Activated CD8-positive, alpha-beta T cell treated with anti-CD3 and anti-CD28 coated beads, Interleukin-2, amount 10 ng/mL, durations not matched to agents 7 days and 5 days (primary cell): ENCODE data around the gene MSL1. TPM values are rescaled to one million over a fixed set of nuclear protein-coding genes. Genes with fewer than 3 reads are reported as not detected.

Experiments used
- ATAC-seq: fragments of 150-1000 bp; cut with Tn5 transposase; one replicate; pipeline ENCODE4 v1.10.0; 2021; ENCODE audit warnings: moderate library complexity
- CTCF ChIA-PET: fragments of 350-600 bp; sonication (Branson Sonifier 250); formaldehyde crosslinking; loops from one replicate; lab custom pipeline; 2021; ENCODE audit warnings: antibody characterized with exemption; lab: Charles Lee
- POLR2A ChIA-PET: fragments of 350-600 bp; sonication (Branson Sonifier 250); formaldehyde crosslinking; loops from one replicate; lab custom pipeline; 2021; ENCODE audit warnings: antibody characterized with exemption; lab: Charles Lee
- DNase-seq: peaks from one replicate; pipeline ENCODE4 v3.0.0-alpha.2; 2020
- H3K27ac Mint-ChIP-seq: one replicate; pipeline ENCODE4 v1.8.0; 2021; ENCODE audit warnings: mild to moderate bottlenecking, mixed read lengths
- H3K27me3 Mint-ChIP-seq: one replicate; pipeline ENCODE4 v1.8.0; 2021; ENCODE audit warnings: low read depth, mixed read lengths
- H3K36me3 Mint-ChIP-seq: one replicate; pipeline ENCODE4 v1.8.0; 2021; ENCODE audit warnings: low read depth, mixed read lengths
- H3K4me1 Mint-ChIP-seq: one replicate; pipeline ENCODE4 v1.8.0; 2021; ENCODE audit warnings: low read depth, mixed read lengths
- H3K4me3 Mint-ChIP-seq: one replicate; pipeline ENCODE4 v1.8.0; 2021; ENCODE audit warnings: mild to moderate bottlenecking, mixed read lengths
- H3K9me3 Mint-ChIP-seq: one replicate; pipeline ENCODE4 v1.8.0; 2022; ENCODE audit warnings: mixed read lengths; ENCODE audit not compliant: insufficient read depth
- total RNA-seq, 2 experiments: library from RNA; stranded (reverse); gene quantifications; one replicate each; pipeline ENCODE4 v1.2.3, GENCODE V29; 2021

The MSL1 gene
- total RNA-seq, 2 experiments from 2014 or later, result 80.5 to 83.2 TPM

GRCh38 chr17:40122136-40122998, 596 bp downstream of the MSL1 start:
- POLR2A ChIA-PET, result interaction anchor here (0.6 to 5.5 kb wide), 10 partner anchors 10 to 1394 kb away, joined by 3 to 63 read pairs (median 4); partner anchors contain the start of genes CASC3 and MED24
- ATAC-seq, result peak; percentile 50
- peak; percentile 46 for DNase-seq

GRCh38 chr17:40122999-40123810, 1.4 kb downstream of the MSL1 start:
- Mint-ChIP-seq H3K27me3 (no peaks in the 10 kb centered on the region), H3K4me3 (peak overlapping the region; percentile 84), H3K36me3 (peaks cover 33% of the 10 kb centered on the region), H3K9me3 (no peaks in the 10 kb centered on the region), H3K27ac (peak overlapping the region; percentile 75), H3K4me1 (peaks cover 31% of the 10 kb centered on the region)
- DNase-seq, result peak; percentile 68
- CTCF ChIA-PET, result interaction anchor here (0.7 to 7.9 kb wide), 14 partner anchors 9 to 143 kb away, joined by 3 to 124 read pairs (median 6); partner anchors contain the start of genes PSMD3 and WIPF2
- POLR2A ChIA-PET, result interaction anchor here (0.6 to 5.5 kb wide), 14 partner anchors 8 to 1395 kb away, joined by 3 to 63 read pairs (median 4); partner anchors contain the start of genes CASC3 and MED24
- peak; percentile 18 for ATAC-seq

More at GRCh38 chr17:40122136-40122998, 596 bp downstream of the MSL1 start:
- no peaks in the 10 kb centered on the region for H3K9me3 Mint-ChIP-seq
- no peaks in the 10 kb centered on the region for H3K27me3 Mint-ChIP-seq
- peaks cover 34% of the 10 kb centered on the region for H3K4me1 Mint-ChIP-seq
- H3K27ac Mint-ChIP-seq, result peak overlapping the region; percentile 65
- CTCF ChIA-PET, result interaction anchor here (0.7 to 7.9 kb wide), 9 partner anchors 9 to 109 kb away, joined by 3 to 124 read pairs (median 6); no protein-coding TSS in a partner anchor
- peak overlapping the region; percentile 84 for H3K4me3 Mint-ChIP-seq
- peaks cover 27% of the 10 kb centered on the region for H3K36me3 Mint-ChIP-seq

GRCh38 chr17:40123811-40124114, 2.0 kb downstream of the MSL1 start:
- Mint-ChIP-seq H3K9me3 (no peaks in the 10 kb centered on the region), H3K4me1 (peaks cover 28% of the 10 kb centered on the region), H3K27me3 (no peaks in the 10 kb centered on the region), H3K36me3 (peaks cover 33% of the 10 kb centered on the region), H3K4me3 (peak overlapping the region; percentile 84), H3K27ac (peak overlapping the region; percentile 75)
- CTCF ChIA-PET, result interaction anchor here (0.7 to 7.9 kb wide), 14 partner anchors 8 to 143 kb away, joined by 3 to 124 read pairs (median 5); partner anchors contain the start of genes PSMD3 and WIPF2
- ATAC-seq (no peak), DNase-seq (no peak)
- POLR2A ChIA-PET, result interaction anchor here (0.7 to 5.5 kb wide), 10 partner anchors 8 to 69 kb away, joined by 3 to 63 read pairs (median 4); partner anchors contain the start of genes CASC3 and MED24

GRCh38 chr17:40124279-40125141, 2.7 kb downstream of the MSL1 start:
- Mint-ChIP-seq H3K27me3 (no peaks in the 10 kb centered on the region), H3K36me3 (peaks cover 40% of the 10 kb centered on the region), H3K9me3 (no peaks in the 10 kb centered on the region), H3K4me3 (peak overlapping the region; percentile 84), H3K27ac (peak overlapping the region; percentile 23), H3K4me1 (peaks cover 29% of the 10 kb centered on the region)
- POLR2A ChIA-PET, result interaction anchor here (0.8 to 5.5 kb wide), 7 partner anchors 8 to 70 kb away, joined by 3 to 63 read pairs (median 4); partner anchors contain the start of genes CASC3 and MED24
- ATAC-seq, result no peak
- CTCF ChIA-PET, result interaction anchor here (0.7 to 7.9 kb wide), 14 partner anchors 8 to 179 kb away, joined by 3 to 124 read pairs (median 4); partner anchors contain the start of gene PSMD3
- no peak for DNase-seq

GRCh38 chr17:40129498-40129897, 7.7 kb downstream of the MSL1 start:
- H3K4me3 Mint-ChIP-seq, result no peak overlapping the region
- peaks cover 11% of the 10 kb centered on the region for H3K4me1 Mint-ChIP-seq
- no peaks in the 10 kb centered on the region for H3K9me3 Mint-ChIP-seq
- H3K27me3 Mint-ChIP-seq, result no peaks in the 10 kb centered on the region
- peaks cover 77% of the 10 kb centered on the region for H3K36me3 Mint-ChIP-seq
- ATAC-seq (no peak), DNase-seq (no peak)
- CTCF ChIA-PET, result interaction anchor here (1.3 to 7.9 kb wide), 4 partner anchors 16 to 102 kb away, joined by 3 to 124 read pairs (median 6); no protein-coding TSS in a partner anchor
- peak overlapping the region; percentile 35 for H3K27ac Mint-ChIP-seq
- POLR2A ChIA-PET, result interaction anchor here (0.7 kb wide), 1 partner anchor 8 kb away, joined by 3 read pairs; no protein-coding TSS in a partner anchor

- POLR2A ChIA-PET, result no interaction called here
- no peak overlapping the region for H3K27ac Mint-ChIP-seq
- H3K27me3 Mint-ChIP-seq, result no peaks in the 10 kb centered on the region
- DNase-seq (no peak), ATAC-seq (no peak)
- H3K36me3 Mint-ChIP-seq, result peaks cover 81% of the 10 kb centered on the region
- no peaks in the 10 kb centered on the region for H3K9me3 Mint-ChIP-seq
- CTCF ChIA-PET, result interaction anchor here (0.7 to 2.2 kb wide), 4 partner anchors 17 to 44 kb away, joined by 3 to 7 read pairs (median 4); no protein-coding TSS in a partner anchor
- no peak overlapping the region for H3K4me3 Mint-ChIP-seq
- peaks cover 3% of the 10 kb centered on the region for H3K4me1 Mint-ChIP-seq
These were observed 8.7 kb downstream of the MSL1 start for GRCh38 chr17:40130352-40131042.

GRCh38 chr17:40134184-40134583, 12.4 kb downstream of the MSL1 start:
- Mint-ChIP-seq H3K27ac (no peak overlapping the region), H3K27me3 (no peaks in the 10 kb centered on the region), H3K4me3 (no peak overlapping the region), H3K4me1 (peaks cover 16% of the 10 kb centered on the region), H3K36me3 (peaks cover 83% of the 10 kb centered on the region), H3K9me3 (no peaks in the 10 kb centered on the region)
- ChIA-PET POLR2A (interaction anchor here (1.8 kb wide), 1 partner anchor 10 kb away, joined by 11 read pairs; no protein-coding TSS in a partner anchor), CTCF (interaction anchor here (0.9 to 3.7 kb wide), 8 partner anchors 10 to 59 kb away, joined by 3 to 25 read pairs (median 4); no protein-coding TSS in a partner anchor)
- no peak for DNase-seq
- no peak for ATAC-seq

- DNase-seq (no peak), ATAC-seq (no peak)
- peak overlapping the region; percentile 50 for H3K27ac Mint-ChIP-seq
- peaks cover 74% of the 10 kb centered on the region for H3K36me3 Mint-ChIP-seq
- H3K9me3 Mint-ChIP-seq, result no peaks in the 10 kb centered on the region
- ChIA-PET CTCF (interaction anchor here (1.3 to 2.9 kb wide), 2 partner anchors 11 to 56 kb away, joined by 3 to 20 read pairs; no protein-coding TSS in a partner anchor), POLR2A (interaction anchor here (0.9 kb wide), 1 partner anchor 15 kb away, joined by 5 read pairs; no protein-coding TSS in a partner anchor)
- H3K27me3 Mint-ChIP-seq, result no peaks in the 10 kb centered on the region
- H3K4me1 Mint-ChIP-seq, result peaks cover 23% of the 10 kb centered on the region
- no peak overlapping the region for H3K4me3 Mint-ChIP-seq
These were observed 14.0 kb downstream of the MSL1 start for GRCh38 chr17:40135817-40136216.

GRCh38 chr17:40139566-40140058, 17.8 kb downstream of the MSL1 start:
- Mint-ChIP-seq H3K27me3 (no peaks in the 10 kb centered on the region), H3K4me1 (peaks cover 36% of the 10 kb centered on the region), H3K9me3 (no peaks in the 10 kb centered on the region), H3K4me3 (peak overlapping the region; percentile 87), H3K36me3 (peaks cover 51% of the 10 kb centered on the region), H3K27ac (peak overlapping the region; percentile 94)
- POLR2A ChIA-PET, result interaction anchor here (0.7 to 5.6 kb wide), 11 partner anchors 13 to 682 kb away, joined by 3 to 63 read pairs (median 6); partner anchors contain the start of genes MED24, MSL1 and WIPF2
- CTCF ChIA-PET, result interaction anchor here (0.9 to 3.4 kb wide), 13 partner anchors 10 to 113 kb away, joined by 3 to 23 read pairs (median 4); partner anchors contain the start of genes MSL1 and NR1D1
- DNase-seq (no peak), ATAC-seq (no peak)
